Ovary (tissue), 3 donors: Measurements from ENCODE around the gene DIPK1B.

Experiments
- EP300 ChIP-seq: sonication (generic); formaldehyde crosslinking; IDR thresholded peaks from one replicate; pipeline ENCODE4 v1.6.1; 2017; ENCODE audit warnings: antibody characterized with exemption
- TF ChIP-seq, protein P1 (sequence below), 3 donors: fragments of 450-650 bp in 2 of 3; fragments of 200-600 bp in 1 of 3; IDR thresholded peaks; one replicate each; pipeline versions ENCODE4 v1.5.1 to v1.8.0; 2016 to 2022; ENCODE audit warnings: antibody characterized with exemption in 3 of 3, mild to moderate bottlenecking in 1 of 3
- donor health status: DM: no; HTN: no; CAD: no.

- TF ChIP-seq, protein P1, sequence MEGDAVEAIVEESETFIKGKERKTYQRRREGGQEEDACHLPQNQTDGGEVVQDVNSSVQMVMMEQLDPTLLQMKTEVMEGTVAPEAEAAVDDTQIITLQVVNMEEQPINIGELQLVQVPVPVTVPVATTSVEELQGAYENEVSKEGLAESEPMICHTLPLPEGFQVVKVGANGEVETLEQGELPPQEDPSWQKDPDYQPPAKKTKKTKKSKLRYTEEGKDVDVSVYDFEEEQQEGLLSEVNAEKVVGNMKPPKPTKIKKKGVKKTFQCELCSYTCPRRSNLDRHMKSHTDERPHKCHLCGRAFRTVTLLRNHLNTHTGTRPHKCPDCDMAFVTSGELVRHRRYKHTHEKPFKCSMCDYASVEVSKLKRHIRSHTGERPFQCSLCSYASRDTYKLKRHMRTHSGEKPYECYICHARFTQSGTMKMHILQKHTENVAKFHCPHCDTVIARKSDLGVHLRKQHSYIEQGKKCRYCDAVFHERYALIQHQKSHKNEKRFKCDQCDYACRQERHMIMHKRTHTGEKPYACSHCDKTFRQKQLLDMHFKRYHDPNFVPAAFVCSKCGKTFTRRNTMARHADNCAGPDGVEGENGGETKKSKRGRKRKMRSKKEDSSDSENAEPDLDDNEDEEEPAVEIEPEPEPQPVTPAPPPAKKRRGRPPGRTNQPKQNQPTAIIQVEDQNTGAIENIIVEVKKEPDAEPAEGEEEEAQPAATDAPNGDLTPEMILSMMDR (IDR thresholded peaks at IDR 0.05) = no peak
- TF ChIP-seq EP300 = no peak
These were observed 31.3 kb upstream of the DIPK1B start for GRCh38 chr9:136681029-136681428.
